GM12873 (cell line): ENCODE data around the gene ATRIP.
A peak's percentile ranks its signal among the peaks of the same experiment; 100 is the strongest.

Source experiments
- CTCF ChIP-seq: IDR thresholded peaks from 2 replicates; pipeline ENCODE4 v1.5.1; 2012; ENCODE audit warnings: low read depth, mild to moderate bottlenecking, moderate library complexity, low read length, control low read depth; ENCODE audit not compliant: insufficient read depth; ENCODE audit errors: missing control alignments

ATRIP gene

GRCh38 chr3:48417529-48418108, 28.9 kb upstream of the ATRIP start:
- TF ChIP-seq CTCF = no peak

- no peak for TF ChIP-seq CTCF
These were observed 28.4 kb upstream of the ATRIP start for GRCh38 chr3:48418140-48418539.

DNA sequence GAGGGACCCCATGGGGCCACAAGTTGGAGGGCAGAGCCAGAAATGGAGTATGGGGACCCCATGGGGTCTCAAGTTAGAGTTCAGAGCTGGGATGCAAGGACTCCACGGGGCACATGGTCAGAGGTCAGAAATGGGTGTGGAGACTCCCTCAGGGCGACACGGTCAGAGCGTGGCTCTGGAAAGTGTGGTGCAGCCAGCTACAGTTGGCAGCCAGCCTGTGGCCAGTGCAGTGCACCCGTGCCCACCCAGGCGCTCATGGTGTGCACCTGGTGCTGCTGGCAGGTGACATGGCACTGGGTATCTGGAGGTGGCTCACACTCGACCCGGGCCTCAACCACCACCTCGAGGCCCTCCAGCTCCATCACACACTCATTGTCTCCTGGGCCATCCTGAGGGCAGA, 27.9 kb upstream of the ATRIP start:
- no peak for TF ChIP-seq CTCF

DNA sequence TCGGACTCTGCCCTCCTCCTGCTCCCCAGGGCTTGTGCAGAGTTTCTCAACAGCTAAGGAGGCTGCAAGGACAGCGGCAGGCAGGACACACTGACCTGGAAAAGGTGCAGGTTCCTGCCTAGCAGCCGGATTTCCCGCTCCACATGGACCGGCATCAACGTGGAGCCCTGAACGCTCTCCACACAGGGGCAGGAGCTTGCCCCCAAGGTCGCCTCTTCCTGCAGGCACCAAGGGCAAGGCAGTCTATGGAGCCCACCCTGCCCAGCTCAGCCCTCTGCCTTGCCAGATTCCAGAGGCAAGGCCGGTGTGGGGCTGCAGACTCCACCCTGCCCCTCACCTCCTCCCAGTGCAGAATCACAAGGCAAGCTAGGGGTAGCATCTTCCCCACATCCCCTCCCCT, 27.4 kb upstream of the ATRIP start:
- no peak for TF ChIP-seq CTCF

DNA sequence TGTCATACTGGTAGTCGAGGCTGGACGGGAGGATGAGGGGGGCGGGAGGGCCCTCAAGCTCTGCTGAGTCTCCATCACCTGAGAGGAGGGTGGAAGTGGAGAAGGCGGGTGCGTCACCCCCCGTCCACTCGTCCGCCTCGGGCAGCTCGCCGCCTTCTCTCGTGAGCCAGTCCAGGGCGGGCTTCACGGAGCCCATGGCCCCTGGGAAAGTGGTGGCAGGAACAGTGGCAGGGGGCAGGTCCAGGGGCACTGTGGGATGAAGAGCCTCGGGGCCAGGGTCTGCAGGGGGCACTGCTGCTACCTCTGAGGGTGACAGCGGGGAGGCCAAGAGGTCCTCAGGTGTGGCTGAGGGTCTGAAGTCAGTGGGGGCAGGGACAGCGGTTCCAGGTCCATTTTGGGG, 26.9 kb upstream of the ATRIP start:
- TF ChIP-seq CTCF = no peak

DNA sequence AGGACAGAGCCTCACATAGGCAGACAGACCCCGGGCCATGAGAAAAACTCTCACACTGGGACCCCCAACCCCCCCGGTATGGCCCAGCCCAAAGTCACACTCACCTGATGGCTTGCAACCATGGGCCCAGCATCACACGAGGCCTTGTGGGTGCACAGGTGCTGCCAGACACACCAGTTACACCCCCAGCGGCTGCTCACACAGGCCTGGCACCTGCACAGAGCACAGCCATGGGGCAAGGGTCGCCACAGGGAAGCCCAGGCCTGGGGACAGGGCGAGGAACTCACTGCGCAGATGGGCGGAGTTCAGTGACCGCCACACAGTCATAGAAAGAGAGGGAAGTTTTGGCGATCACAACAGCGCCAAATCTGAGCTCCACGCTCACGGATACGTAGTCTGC, 26.0 kb upstream of the ATRIP start:
- TF ChIP-seq CTCF = no peak

DNA sequence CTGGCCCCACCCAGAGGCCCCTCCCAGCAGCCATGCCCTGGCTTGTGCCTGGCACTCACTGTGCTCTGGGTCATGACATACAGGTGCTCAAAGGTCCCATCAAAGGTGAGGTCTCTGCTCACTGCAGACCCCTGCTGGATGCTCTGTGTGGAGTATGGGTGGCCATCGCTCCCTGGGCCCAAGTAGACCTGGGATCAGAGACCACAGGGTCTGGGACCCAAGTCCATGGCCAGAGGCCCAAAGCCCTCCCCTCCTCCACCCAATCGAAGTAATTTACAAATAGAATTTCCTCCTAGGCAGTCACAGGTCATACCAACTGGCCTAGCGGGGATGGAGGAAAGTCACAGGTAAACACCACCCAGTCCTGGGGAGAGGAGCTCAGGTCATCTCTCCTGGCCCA, 24.3 kb upstream of the ATRIP start:
- TF ChIP-seq CTCF = peak; percentile 31

GRCh38 chr3:48422681-48423080, 23.9 kb upstream of the ATRIP start:
- no peak for TF ChIP-seq CTCF
